ENCODE measurements around the gene NHS. TPM values are rescaled to one million over a fixed set of nuclear protein-coding genes. Genes with fewer than 3 reads are reported as not detected.
A peak's percentile ranks its signal among the peaks of the same experiment; 100 is the strongest.

NHS gene
- total and polyA plus RNA-seq, 4 experiments from 2014 or later = 0.09 to 0.67 TPM; not detected in 2

DNA sequence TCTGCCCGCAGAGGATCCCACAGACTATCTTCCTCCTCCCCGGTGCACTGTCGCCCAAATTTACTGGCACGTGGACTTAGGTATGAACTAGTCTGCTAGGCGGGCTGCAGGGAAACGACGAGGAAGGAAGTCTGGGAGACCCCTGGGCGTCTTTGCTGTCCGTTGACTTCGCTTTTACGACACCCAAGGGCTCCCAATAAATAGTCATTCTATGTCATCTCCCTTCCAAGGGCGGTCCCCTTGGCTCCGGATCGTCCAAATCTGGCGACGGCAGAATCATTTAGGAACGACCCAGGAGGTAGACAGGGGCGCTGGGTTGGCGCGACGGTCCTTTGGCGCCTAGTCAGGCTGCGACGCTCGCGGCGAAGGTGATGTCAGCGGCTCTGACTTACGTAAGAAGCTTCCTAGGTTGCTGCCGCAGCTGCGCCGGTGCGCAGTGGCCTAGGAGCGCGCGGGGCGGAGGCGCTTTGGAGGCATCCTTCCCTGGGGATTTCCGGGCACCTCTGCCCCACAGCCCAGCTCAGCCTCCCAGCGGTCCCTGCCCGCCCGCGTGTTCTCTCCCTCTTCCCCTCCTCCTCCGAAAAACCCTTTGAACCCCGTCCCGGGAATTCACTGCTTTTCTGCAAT is 2.2 kb downstream of the NHS start:
- H3K4me1 Mint-ChIP-seq = no peaks in the 10 kb centered on the region
- Histone ChIP-seq H3K9me3 (ENCODE audit: control insufficient read depth in 1 of 2, low read length in 2 of 2) (no peaks in the 10 kb centered on the region), H3K27ac (ENCODE audit: low read depth, low read length) (no peak overlapping the region), H3K4me3 (ENCODE audit: low read length in 2 of 2) (no peak overlapping the region), H3K36me3 (ENCODE audit: insufficient read depth, low read length) (no peaks in the 10 kb centered on the region), H3K27me3 (ENCODE audit: insufficient read depth, low read length) (peaks cover 2% of the 10 kb centered on the region), H3K4me1 (ENCODE audit: insufficient read depth, low read length) (no peaks in the 10 kb centered on the region)
- CTCF ChIA-PET (ENCODE audit: partially characterized antibody) = no interaction called here
- H3K4me3 Mint-ChIP-seq = no peak overlapping the region
- H3K9me3 Mint-ChIP-seq = peaks cover 0 to 10% (median 4%) of the 10 kb centered on the region in 8 donors
- H3K27me3 Mint-ChIP-seq = peaks cover 14 to 21% of the 10 kb centered on the region in 2 donors
- no peak overlapping the region for H3K27ac Mint-ChIP-seq
- intact Hi-C loops (cut with micrococcal nuclease) = no loop called here
- POLR2A ChIA-PET (ENCODE audit: partially characterized antibody) = no interaction called here
- no peak for DNase-seq
- H3K36me3 Mint-ChIP-seq = no peaks in the 10 kb centered on the region

DNA sequence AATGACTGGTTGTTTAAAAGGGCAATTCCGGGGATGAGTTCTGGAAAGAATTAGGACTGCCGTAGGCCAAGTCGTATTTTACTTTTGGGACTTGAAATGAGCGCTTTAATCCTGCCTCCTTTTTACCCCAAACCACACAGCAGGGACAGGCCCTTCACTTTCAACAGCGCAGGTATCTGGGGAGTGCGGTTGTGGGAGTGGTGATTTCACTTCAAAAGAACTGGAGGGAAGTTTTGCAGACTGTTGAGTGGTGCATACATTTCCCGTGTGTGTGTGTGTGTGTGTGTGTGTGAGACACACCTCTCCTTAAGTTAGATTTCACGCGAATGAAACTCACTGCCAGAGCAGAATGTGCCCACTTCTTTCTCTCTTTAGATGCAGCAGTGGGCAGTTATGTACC is 2.8 kb downstream of the NHS start:
- no peaks in the 10 kb centered on the region for H3K36me3 Mint-ChIP-seq
- no peak overlapping the region for H3K27ac Mint-ChIP-seq
- Histone ChIP-seq H3K9me3 (ENCODE audit: control insufficient read depth in 1 of 2, low read length in 2 of 2) (no peaks in the 10 kb centered on the region), H3K4me3 (ENCODE audit: low read length in 2 of 2) (no peak overlapping the region), H3K27ac (ENCODE audit: low read depth, low read length) (no peak overlapping the region), H3K4me1 (ENCODE audit: insufficient read depth, low read length) (no peaks in the 10 kb centered on the region), H3K36me3 (ENCODE audit: insufficient read depth, low read length) (no peaks in the 10 kb centered on the region), H3K27me3 (ENCODE audit: insufficient read depth, low read length) (peaks cover 2% of the 10 kb centered on the region)
- CTCF ChIA-PET (ENCODE audit: partially characterized antibody) = no interaction called here
- peaks cover 14 to 21% of the 10 kb centered on the region in 2 donors for H3K27me3 Mint-ChIP-seq
- POLR2A ChIA-PET (ENCODE audit: partially characterized antibody) = no interaction called here
- intact Hi-C loops (cut with micrococcal nuclease) = no loop called here
- no peak overlapping the region for H3K4me3 Mint-ChIP-seq
- peaks cover 0 to 15% (median 5%) of the 10 kb centered on the region in 8 donors for H3K9me3 Mint-ChIP-seq
- H3K4me1 Mint-ChIP-seq = no peaks in the 10 kb centered on the region
- DNase-seq = peak in 2 of 5 donors; percentile 2 to 38

DNA sequence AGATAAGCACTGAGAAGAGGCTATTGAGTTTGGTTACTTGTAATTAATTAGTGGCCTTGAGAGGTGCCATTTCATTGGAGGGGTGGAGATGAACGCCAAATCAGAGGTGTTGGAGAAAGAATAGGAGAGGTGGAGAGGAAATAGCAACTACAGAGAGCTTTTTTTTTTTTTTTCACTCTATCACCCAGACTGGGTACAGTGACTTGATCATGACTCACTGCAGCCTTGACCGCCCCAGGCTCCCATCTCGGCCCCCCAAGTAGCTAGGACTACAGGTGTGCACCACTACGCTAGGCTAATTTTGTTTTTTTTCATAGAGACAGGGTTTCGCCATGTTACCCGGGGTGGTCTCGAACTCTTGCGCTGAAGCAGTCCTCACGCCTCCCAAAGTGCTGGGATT is 5.2 kb downstream of the NHS start:
- Histone ChIP-seq H3K9me3 (ENCODE audit: control insufficient read depth in 1 of 2, low read length in 2 of 2) (no peaks in the 10 kb centered on the region), H3K27ac (ENCODE audit: low read depth, low read length) (no peak overlapping the region), H3K4me1 (ENCODE audit: insufficient read depth, low read length) (no peaks in the 10 kb centered on the region), H3K27me3 (ENCODE audit: insufficient read depth, low read length) (peaks cover 2% of the 10 kb centered on the region), H3K4me3 (ENCODE audit: low read length in 2 of 2) (no peak overlapping the region), H3K36me3 (ENCODE audit: insufficient read depth, low read length) (no peaks in the 10 kb centered on the region)
- H3K4me1 Mint-ChIP-seq = no peaks in the 10 kb centered on the region
- intact Hi-C loops (cut with micrococcal nuclease) = no loop called here
- ChIA-PET CTCF (ENCODE audit: partially characterized antibody) (no interaction called here), POLR2A (ENCODE audit: partially characterized antibody) (no interaction called here)
- H3K27me3 Mint-ChIP-seq = peaks cover 10 to 14% of the 10 kb centered on the region in 2 donors
- peaks cover 0 to 19% (median 7%) of the 10 kb centered on the region in 8 donors for H3K9me3 Mint-ChIP-seq
- no peaks in the 10 kb centered on the region for H3K36me3 Mint-ChIP-seq
- no peak for DNase-seq
- H3K27ac Mint-ChIP-seq = no peak overlapping the region
- no peak overlapping the region for H3K4me3 Mint-ChIP-seq

DNA sequence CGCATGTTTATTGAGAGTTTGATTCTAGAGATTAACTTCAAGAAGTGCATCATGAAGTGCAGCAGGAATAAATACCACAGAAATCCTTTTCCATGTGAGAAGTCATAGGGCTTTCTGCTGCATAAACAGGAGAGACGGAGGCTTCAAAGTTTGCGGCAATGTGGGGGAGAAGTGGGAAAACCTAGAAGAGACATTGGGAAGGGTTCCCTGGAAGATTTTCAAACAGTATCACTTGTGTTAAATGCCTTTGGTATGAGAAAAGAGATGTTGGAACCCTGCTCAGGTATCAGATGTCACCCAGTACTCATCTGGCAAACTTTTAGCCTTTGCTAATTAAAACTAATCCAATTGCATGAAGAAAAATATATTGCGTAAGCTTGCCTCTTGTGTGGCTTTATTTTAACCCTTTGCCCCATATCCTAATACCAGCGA is 15.4 kb downstream of the NHS start:
- Histone ChIP-seq H3K27me3 (ENCODE audit: insufficient read depth, low read length) (no peaks in the 10 kb centered on the region), H3K4me1 (ENCODE audit: insufficient read depth, low read length) (no peaks in the 10 kb centered on the region), H3K27ac (ENCODE audit: low read depth, low read length) (no peak overlapping the region), H3K4me3 (ENCODE audit: low read length in 2 of 2) (no peak overlapping the region), H3K9me3 (ENCODE audit: control insufficient read depth in 1 of 2, low read length in 2 of 2) (no peaks in the 10 kb centered on the region), H3K36me3 (ENCODE audit: insufficient read depth, low read length) (no peaks in the 10 kb centered on the region)
- Mint-ChIP-seq H3K4me3 (no peak overlapping the region), H3K27ac (no peak overlapping the region), H3K27me3 (no peaks in the 10 kb centered on the region), H3K9me3 (peaks cover 0 to 11% (median 0%) of the 10 kb centered on the region in 8 donors), H3K36me3 (no peaks in the 10 kb centered on the region), H3K4me1 (no peaks in the 10 kb centered on the region)
- intact Hi-C loops (cut with micrococcal nuclease) = no loop called here
- DNase-seq = no peak
- ChIA-PET POLR2A (ENCODE audit: partially characterized antibody) (no interaction called here), CTCF (ENCODE audit: partially characterized antibody) (no interaction called here)

DNA sequence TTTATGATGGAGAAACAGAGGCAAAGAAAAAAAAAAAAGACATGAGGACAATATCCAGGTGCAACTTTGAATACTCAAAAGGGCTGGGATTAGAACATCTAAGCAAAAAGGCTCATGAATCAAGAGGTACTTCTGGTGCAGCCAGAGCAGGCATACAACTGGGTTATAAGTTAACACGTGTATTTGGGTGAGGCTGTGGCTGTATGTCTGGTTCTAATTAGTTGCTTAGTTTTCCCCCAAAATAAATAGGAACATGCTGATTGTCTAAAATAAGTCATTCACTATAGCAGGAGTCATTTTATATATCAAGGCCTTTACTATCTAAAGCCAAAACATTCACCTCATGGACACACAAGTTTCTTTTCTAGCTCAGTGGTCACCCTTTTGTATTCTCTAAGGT is 20.2 kb downstream of the NHS start:
- no peak overlapping the region for H3K4me3 ChIP-seq (ENCODE audit: low read length in 2 of 2)
- no peak for DNase-seq
- H3K36me3 Mint-ChIP-seq = no peaks in the 10 kb centered on the region
- H3K36me3 ChIP-seq (ENCODE audit: insufficient read depth, low read length) = no peaks in the 10 kb centered on the region
- H3K27me3 ChIP-seq (ENCODE audit: insufficient read depth, low read length) = no peaks in the 10 kb centered on the region
- no peak overlapping the region for H3K27ac Mint-ChIP-seq
- no peaks in the 10 kb centered on the region for H3K4me1 ChIP-seq (ENCODE audit: insufficient read depth, low read length)
- intact Hi-C loops (cut with micrococcal nuclease) = no loop called here
- ChIA-PET CTCF (ENCODE audit: partially characterized antibody) (no interaction called here), POLR2A (ENCODE audit: partially characterized antibody) (no interaction called here)
- no peak overlapping the region for H3K4me3 Mint-ChIP-seq
- no peaks in the 10 kb centered on the region for H3K9me3 ChIP-seq (ENCODE audit: control insufficient read depth in 1 of 2, low read length in 2 of 2)
- H3K4me1 Mint-ChIP-seq = no peaks in the 10 kb centered on the region
- H3K27me3 Mint-ChIP-seq = no peaks in the 10 kb centered on the region
- no peak overlapping the region for H3K27ac ChIP-seq (ENCODE audit: low read depth, low read length)
- H3K9me3 Mint-ChIP-seq = peaks cover 0 to 11% (median 1%) of the 10 kb centered on the region in 8 donors

DNA sequence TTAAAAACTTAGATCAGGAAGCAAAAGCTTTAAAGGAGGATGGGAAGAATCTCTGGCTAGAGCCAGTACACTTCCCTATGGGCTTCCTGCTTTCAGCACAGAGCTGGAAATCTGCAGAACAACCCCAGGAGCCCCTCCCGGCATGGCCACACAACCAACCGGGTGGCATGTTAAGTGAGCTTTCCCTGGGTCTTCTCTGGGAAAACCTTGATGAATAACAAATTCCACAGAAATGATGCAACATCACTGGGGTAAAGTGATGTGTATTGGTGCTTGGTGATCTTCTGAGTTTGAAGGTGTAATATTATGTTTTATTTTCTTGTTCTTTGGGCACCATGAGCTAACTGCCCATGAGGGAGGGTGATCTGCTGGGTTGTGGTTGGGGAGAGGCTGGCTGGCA is 22.1 kb downstream of the NHS start:
- no peaks in the 10 kb centered on the region for H3K4me1 Mint-ChIP-seq
- POLR2A ChIA-PET (ENCODE audit: partially characterized antibody) = no interaction called here
- H3K27ac Mint-ChIP-seq = no peak overlapping the region
- CTCF ChIA-PET (ENCODE audit: partially characterized antibody) = no interaction called here
- H3K36me3 Mint-ChIP-seq = no peaks in the 10 kb centered on the region
- Histone ChIP-seq H3K4me1 (ENCODE audit: insufficient read depth, low read length) (no peaks in the 10 kb centered on the region), H3K36me3 (ENCODE audit: insufficient read depth, low read length) (no peaks in the 10 kb centered on the region), H3K4me3 (ENCODE audit: low read length in 2 of 2) (no peak overlapping the region), H3K9me3 (ENCODE audit: control insufficient read depth in 1 of 2, low read length in 2 of 2) (no peaks in the 10 kb centered on the region), H3K27ac (ENCODE audit: low read depth, low read length) (no peak overlapping the region), H3K27me3 (ENCODE audit: insufficient read depth, low read length) (no peaks in the 10 kb centered on the region)
- no peaks in the 10 kb centered on the region for H3K27me3 Mint-ChIP-seq
- intact Hi-C loops (cut with micrococcal nuclease) = no loop called here
- no peak for DNase-seq
- H3K9me3 Mint-ChIP-seq = peaks cover 0 to 11% (median 1%) of the 10 kb centered on the region in 8 donors
- H3K4me3 Mint-ChIP-seq = no peak overlapping the region

DNA sequence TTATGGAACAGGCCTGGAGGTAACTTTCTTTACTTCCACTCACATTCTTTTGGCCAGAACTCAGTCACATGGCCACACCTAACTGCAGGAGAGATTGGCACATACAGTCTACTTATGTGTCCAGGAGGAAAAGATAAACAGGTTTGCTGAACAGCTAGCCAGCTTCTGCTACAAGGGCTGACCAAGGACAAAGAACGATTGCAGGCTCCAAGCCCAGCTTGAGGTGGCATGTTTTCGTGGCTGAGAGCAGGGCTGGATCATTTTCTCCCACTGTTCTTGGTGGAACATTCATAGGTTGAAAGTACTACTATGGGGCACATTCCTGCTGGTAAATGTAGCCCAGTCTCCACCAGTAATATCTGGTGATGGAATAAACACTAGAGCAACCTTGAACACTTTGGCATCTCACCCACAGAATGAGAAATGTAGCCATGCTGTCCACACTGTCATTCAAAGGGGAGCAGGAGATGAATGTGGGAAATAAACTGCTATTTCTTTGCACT is 28.2 kb downstream of the NHS start:
- CTCF ChIA-PET (ENCODE audit: partially characterized antibody) = no interaction called here
- H3K36me3 Mint-ChIP-seq = no peaks in the 10 kb centered on the region
- H3K9me3 ChIP-seq (ENCODE audit: control insufficient read depth in 1 of 2, low read length in 2 of 2) = no peaks in the 10 kb centered on the region

More for the DNA sequence above, 28.2 kb downstream of the NHS start:
- POLR2A ChIA-PET (ENCODE audit: partially characterized antibody) = no interaction called here
- no peak overlapping the region for H3K27ac Mint-ChIP-seq
- Histone ChIP-seq H3K4me1 (ENCODE audit: insufficient read depth, low read length) (no peaks in the 10 kb centered on the region), H3K27ac (ENCODE audit: low read depth, low read length) (no peak overlapping the region), H3K27me3 (ENCODE audit: insufficient read depth, low read length) (no peaks in the 10 kb centered on the region), H3K36me3 (ENCODE audit: insufficient read depth, low read length) (no peaks in the 10 kb centered on the region), H3K4me3 (ENCODE audit: low read length in 2 of 2) (no peak overlapping the region)
- intact Hi-C loops (cut with micrococcal nuclease) = no loop called here
- H3K27me3 Mint-ChIP-seq = no peaks in the 10 kb centered on the region
- no peaks in the 10 kb centered on the region for H3K4me1 Mint-ChIP-seq
- H3K4me3 Mint-ChIP-seq = no peak overlapping the region
- H3K9me3 Mint-ChIP-seq = peaks cover 0 to 10% (median 0%) of the 10 kb centered on the region in 8 donors
- no peak for DNase-seq

Measured in CD4-positive, alpha-beta memory T cell (primary cell).